ENCODE results near the gene CYP19A1. TPM values are rescaled to one million over a fixed set of nuclear protein-coding genes. Genes with fewer than 3 reads are reported as not detected.

Gene CYP19A1
- total and polyA plus RNA-seq, 2 of the 8 experiments (the other 6 are each of a cell fraction or from before 2014, with no cell fraction given): not detected

- no peak for TF ChIP-seq CHD7 (IDR thresholded peaks at IDR 0.05; ENCODE audit: insufficient replicate concordance, low read length)
- TF ChIP-seq POLR2AphosphoS5 (IDR thresholded peaks at IDR 0.05; ENCODE audit: low read depth, low read length): no peak
- TF ChIP-seq GTF2F1 (IDR thresholded peaks at IDR 0.05; ENCODE audit: borderline replicate concordance, low read depth, low read length): no peak
These were observed 37.7 kb upstream of the CYP19A1 start (continued) for GRCh38 chr15:51375966-51376640.
